GM23338 (cell line): ENCODE measurements around the gene DNAH11.

Source experiments
- EZH2 ChIP-seq: fragments of 200-600 bp; sonication (generic); IDR thresholded peaks from one replicate; pipeline ENCODE4 v1.8.0; 2017; ENCODE audit warnings: antibody characterized with exemption, mild to moderate bottlenecking, low read depth; ENCODE audit not compliant: unreplicated experiment
- EZH2phosphoT487 ChIP-seq: fragments of 200-600 bp; sonication (generic); IDR thresholded peaks from one replicate; pipeline ENCODE4 v1.8.1; 2018; ENCODE audit warnings: antibody characterized with exemption; ENCODE audit not compliant: unreplicated experiment
- JUNB ChIP-seq: IDR thresholded peaks from one replicate; pipeline ENCODE4 v1.6.1; 2016; ENCODE audit warnings: antibody characterized with exemption; ENCODE audit not compliant: unreplicated experiment
- NANOG ChIP-seq: IDR thresholded peaks from 2 replicates; pipeline ENCODE4 v1.6.1; 2016; ENCODE audit warnings: antibody characterized with exemption, borderline replicate concordance
- POLR2AphosphoS5 ChIP-seq: IDR thresholded peaks from 2 replicates; pipeline ENCODE4 v1.6.1; 2016; ENCODE audit warnings: antibody characterized with exemption, low read depth
- STAT1 ChIP-seq: IDR thresholded peaks from one replicate; pipeline ENCODE4 v1.6.1; 2016; ENCODE audit warnings: antibody characterized with exemption; ENCODE audit not compliant: unreplicated experiment
- ZNF331 ChIP-seq: fragments of 250-450 bp; sonication (Bioruptor Pico); IDR thresholded peaks from 2 replicates; pipeline ENCODE4 v1.5.0; 2020; ENCODE audit warnings: low read depth, mild to moderate bottlenecking, moderate library complexity
- TF ChIP-seq, protein P1 (sequence below), 2 experiments: fragments of 200-600 bp in 1 of 2; sonication (generic) in 1 of 2; conservative IDR thresholded peaks; 2 replicates each; pipeline versions ENCODE4 v1.5.1 to v1.6.1; 2016 to 2017; ENCODE audit warnings: antibody characterized with exemption in 2 of 2, low read depth in 2 of 2, mild to moderate bottlenecking in 2 of 2, moderate library complexity in 1 of 2
- TF ChIP-seq, protein P2 (sequence below): IDR thresholded peaks from one replicate; pipeline ENCODE4 v1.6.1; 2018; ENCODE audit warnings: antibody characterized with exemption; ENCODE audit not compliant: unreplicated experiment

DNA sequence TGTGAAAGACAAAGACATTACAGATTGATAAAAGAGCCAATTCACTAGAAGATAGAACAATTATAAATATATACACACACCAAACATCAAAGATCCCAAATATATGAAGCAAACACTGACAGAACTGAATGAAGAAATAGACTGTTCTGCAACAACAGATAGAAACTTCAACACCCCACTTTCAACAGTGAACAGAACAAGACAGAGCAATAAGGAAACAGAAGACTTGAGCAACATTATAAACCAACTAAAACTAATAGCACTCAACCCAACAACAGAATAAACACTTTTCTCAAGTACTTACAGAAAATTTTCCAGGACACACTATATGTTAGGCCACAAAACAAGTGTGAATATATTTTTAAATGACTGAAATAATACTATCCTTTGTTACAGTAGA is 392.0 kb downstream of the DNAH11 start:
- TF ChIP-seq, protein P1, sequence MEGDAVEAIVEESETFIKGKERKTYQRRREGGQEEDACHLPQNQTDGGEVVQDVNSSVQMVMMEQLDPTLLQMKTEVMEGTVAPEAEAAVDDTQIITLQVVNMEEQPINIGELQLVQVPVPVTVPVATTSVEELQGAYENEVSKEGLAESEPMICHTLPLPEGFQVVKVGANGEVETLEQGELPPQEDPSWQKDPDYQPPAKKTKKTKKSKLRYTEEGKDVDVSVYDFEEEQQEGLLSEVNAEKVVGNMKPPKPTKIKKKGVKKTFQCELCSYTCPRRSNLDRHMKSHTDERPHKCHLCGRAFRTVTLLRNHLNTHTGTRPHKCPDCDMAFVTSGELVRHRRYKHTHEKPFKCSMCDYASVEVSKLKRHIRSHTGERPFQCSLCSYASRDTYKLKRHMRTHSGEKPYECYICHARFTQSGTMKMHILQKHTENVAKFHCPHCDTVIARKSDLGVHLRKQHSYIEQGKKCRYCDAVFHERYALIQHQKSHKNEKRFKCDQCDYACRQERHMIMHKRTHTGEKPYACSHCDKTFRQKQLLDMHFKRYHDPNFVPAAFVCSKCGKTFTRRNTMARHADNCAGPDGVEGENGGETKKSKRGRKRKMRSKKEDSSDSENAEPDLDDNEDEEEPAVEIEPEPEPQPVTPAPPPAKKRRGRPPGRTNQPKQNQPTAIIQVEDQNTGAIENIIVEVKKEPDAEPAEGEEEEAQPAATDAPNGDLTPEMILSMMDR (conservative IDR thresholded peaks at IDR 0.05; ENCODE audit: low read depth in 2 of 2), result no peak
- no peak for TF ChIP-seq EZH2phosphoT487
- TF ChIP-seq POLR2AphosphoS5, result no peak
- TF ChIP-seq, protein P2, sequence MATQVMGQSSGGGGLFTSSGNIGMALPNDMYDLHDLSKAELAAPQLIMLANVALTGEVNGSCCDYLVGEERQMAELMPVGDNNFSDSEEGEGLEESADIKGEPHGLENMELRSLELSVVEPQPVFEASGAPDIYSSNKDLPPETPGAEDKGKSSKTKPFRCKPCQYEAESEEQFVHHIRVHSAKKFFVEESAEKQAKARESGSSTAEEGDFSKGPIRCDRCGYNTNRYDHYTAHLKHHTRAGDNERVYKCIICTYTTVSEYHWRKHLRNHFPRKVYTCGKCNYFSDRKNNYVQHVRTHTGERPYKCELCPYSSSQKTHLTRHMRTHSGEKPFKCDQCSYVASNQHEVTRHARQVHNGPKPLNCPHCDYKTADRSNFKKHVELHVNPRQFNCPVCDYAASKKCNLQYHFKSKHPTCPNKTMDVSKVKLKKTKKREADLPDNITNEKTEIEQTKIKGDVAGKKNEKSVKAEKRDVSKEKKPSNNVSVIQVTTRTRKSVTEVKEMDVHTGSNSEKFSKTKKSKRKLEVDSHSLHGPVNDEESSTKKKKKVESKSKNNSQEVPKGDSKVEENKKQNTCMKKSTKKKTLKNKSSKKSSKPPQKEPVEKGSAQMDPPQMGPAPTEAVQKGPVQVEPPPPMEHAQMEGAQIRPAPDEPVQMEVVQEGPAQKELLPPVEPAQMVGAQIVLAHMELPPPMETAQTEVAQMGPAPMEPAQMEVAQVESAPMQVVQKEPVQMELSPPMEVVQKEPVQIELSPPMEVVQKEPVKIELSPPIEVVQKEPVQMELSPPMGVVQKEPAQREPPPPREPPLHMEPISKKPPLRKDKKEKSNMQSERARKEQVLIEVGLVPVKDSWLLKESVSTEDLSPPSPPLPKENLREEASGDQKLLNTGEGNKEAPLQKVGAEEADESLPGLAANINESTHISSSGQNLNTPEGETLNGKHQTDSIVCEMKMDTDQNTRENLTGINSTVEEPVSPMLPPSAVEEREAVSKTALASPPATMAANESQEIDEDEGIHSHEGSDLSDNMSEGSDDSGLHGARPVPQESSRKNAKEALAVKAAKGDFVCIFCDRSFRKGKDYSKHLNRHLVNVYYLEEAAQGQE, result no peak
- no peak for TF ChIP-seq EZH2
- TF ChIP-seq JUNB, result no peak
- TF ChIP-seq NANOG, result no peak
- TF ChIP-seq STAT1, result no peak
- no peak for TF ChIP-seq ZNF331 (CRISPR knock-in tag)
